B cell (primary cell): ENCODE results near the gene FZD1.

Experiments used
- EZH2 ChIP-seq: IDR thresholded peaks from 2 replicates; pipeline ENCODE4 v1.6.1; 2012; ENCODE audit warnings: borderline replicate concordance, low read depth, mild to moderate bottlenecking, moderate library complexity, low read length; ENCODE audit not compliant: insufficient read depth, poor library complexity, severe bottlenecking
- TF ChIP-seq, protein P1 (sequence below): fragments of 200-600 bp; IDR thresholded peaks from one replicate; pipeline ENCODE4 v1.8.0; 2022; ENCODE audit warnings: antibody characterized with exemption, mild to moderate bottlenecking

DNA sequence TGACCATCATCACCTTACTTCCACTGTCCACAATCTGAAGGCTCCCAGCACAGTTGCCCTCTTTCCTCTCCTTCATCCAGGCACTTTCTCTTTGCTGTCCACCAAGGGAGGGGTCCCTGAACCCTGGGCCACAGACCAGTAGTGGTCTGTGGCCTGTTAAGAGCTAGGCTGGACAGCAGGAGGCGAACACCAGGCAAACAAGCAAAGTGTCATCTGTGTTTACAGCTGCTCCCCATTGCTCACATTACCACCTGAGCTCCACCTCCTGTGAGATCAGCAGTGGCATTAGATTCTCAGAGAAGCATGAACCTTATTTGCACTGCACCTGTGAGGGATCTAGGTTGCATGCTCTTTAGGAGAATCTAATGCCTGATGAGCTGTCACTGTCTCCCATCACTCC, 27.7 kb downstream of the FZD1 start:
- TF ChIP-seq, protein P1, sequence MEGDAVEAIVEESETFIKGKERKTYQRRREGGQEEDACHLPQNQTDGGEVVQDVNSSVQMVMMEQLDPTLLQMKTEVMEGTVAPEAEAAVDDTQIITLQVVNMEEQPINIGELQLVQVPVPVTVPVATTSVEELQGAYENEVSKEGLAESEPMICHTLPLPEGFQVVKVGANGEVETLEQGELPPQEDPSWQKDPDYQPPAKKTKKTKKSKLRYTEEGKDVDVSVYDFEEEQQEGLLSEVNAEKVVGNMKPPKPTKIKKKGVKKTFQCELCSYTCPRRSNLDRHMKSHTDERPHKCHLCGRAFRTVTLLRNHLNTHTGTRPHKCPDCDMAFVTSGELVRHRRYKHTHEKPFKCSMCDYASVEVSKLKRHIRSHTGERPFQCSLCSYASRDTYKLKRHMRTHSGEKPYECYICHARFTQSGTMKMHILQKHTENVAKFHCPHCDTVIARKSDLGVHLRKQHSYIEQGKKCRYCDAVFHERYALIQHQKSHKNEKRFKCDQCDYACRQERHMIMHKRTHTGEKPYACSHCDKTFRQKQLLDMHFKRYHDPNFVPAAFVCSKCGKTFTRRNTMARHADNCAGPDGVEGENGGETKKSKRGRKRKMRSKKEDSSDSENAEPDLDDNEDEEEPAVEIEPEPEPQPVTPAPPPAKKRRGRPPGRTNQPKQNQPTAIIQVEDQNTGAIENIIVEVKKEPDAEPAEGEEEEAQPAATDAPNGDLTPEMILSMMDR = no peak
- TF ChIP-seq EZH2 = no peak
